Upper lobe of left lung (tissue), 6 donors: ENCODE data around the gene GLIS1. TPM values are rescaled to one million over a fixed set of nuclear protein-coding genes. Genes with fewer than 3 reads are reported as not detected.

ENCODE experiments used
- ATAC-seq, 2 donors: fragments of 200-7000 bp; cut with Tn5 transposase; one replicate each; pipeline ENCODE4 v1.9.1; 2022; ENCODE audit warnings: mild to moderate bottlenecking in 2 of 2, moderate library complexity in 2 of 2; ENCODE audit not compliant: low FRiP score in 2 of 2
- DNase-seq, 2 donors: peaks; one replicate each; pipeline ENCODE4 v3.0.0-alpha.2; 2019 to 2020
- H3K27ac ChIP-seq, 4 donors: fragments of 200-600 bp; sonication (generic); one replicate each; pipeline ENCODE4 v1.5.1; 2016 to 2019
- H3K27me3 ChIP-seq, 4 donors: fragments of 200-600 bp; sonication (generic); one replicate each; pipeline ENCODE4 v1.5.1; 2017 to 2019
- H3K36me3 ChIP-seq, 4 donors: fragments of 200-600 bp; sonication (generic); one replicate each; pipeline ENCODE4 v1.5.1; 2016 to 2019
- H3K4me1 ChIP-seq, 4 donors: fragments of 200-600 bp; sonication (generic); one replicate each; pipeline ENCODE4 v1.5.1; 2018 to 2019
- H3K4me3 ChIP-seq, 4 donors: fragments of 200-600 bp; sonication (generic); one replicate each; pipeline ENCODE4 v1.5.1; 2017 to 2019; ENCODE audit warnings: mild to moderate bottlenecking in 2 of 4, moderate library complexity in 1 of 4
- H3K9me3 ChIP-seq, 4 donors: fragments of 200-600 bp; sonication (generic); one replicate each; pipeline ENCODE4 v1.5.1; 2018 to 2019
- EP300 ChIP-seq, 4 donors: sonication (generic); formaldehyde crosslinking; IDR thresholded peaks; one replicate each; pipeline ENCODE4 v1.5.1; 2017; ENCODE audit warnings: antibody characterized with exemption in 4 of 4, control low read depth in 2 of 4
- POLR2A ChIP-seq, 4 donors: fragments of 450-650 bp; IDR thresholded peaks; one replicate each; pipeline ENCODE4 v1.5.1; 2016 to 2017; ENCODE audit warnings: antibody characterized with exemption in 4 of 4, mild to moderate bottlenecking in 2 of 4
- POLR2AphosphoS5 ChIP-seq, 2 donors: sonication (generic); formaldehyde crosslinking; IDR thresholded peaks; one replicate each; pipeline ENCODE4 v1.5.1; 2017; ENCODE audit warnings: antibody characterized with exemption in 2 of 2
- WGBS, 2 donors: methylation state at CpG; one replicate each; pipeline ENCODE4 v1.1.5; 2017 to 2018; 5-methylcytosine and 5-hydroxymethylcytosine counted together
- total RNA-seq, 6 donors: library from RNA; depleted of rRNA in 4 of 6; stranded (reverse); fragments of >200 nt in 4 of 6; gene quantifications; one replicate each; pipeline versions ENCODE4 v1.1.0 to v1.2.1, GENCODE V29; 2016 to 2021
- TF ChIP-seq, protein P1 (sequence below), 6 experiments: fragments of 450-650 bp in 4 of 6; fragments of 200-600 bp in 2 of 6; sonication (generic) in 2 of 6; IDR thresholded peaks; one replicate each; pipeline ENCODE4 v1.5.1; 2016 to 2019; ENCODE audit warnings: antibody characterized with exemption in 6 of 6
- donor health status: DM: no; HTN: no; CAD: no; lungs with moderate emphysema.
- donor health status: DM: no; HTN: yes; CAD: no; lungs with severe emphysema.

The GLIS1 gene
- total RNA-seq, 6 donors from 2014 or later = 0.26 to 1.0 TPM; not detected in 4

GRCh38 chr1:53545663-53546408 is 193.1 kb downstream of the GLIS1 start:
- 64 to 80% methylated on average over 14 to 17 of the region's 17 CpGs for WGBS, 2 donors
- no peak for DNase-seq

DNA sequence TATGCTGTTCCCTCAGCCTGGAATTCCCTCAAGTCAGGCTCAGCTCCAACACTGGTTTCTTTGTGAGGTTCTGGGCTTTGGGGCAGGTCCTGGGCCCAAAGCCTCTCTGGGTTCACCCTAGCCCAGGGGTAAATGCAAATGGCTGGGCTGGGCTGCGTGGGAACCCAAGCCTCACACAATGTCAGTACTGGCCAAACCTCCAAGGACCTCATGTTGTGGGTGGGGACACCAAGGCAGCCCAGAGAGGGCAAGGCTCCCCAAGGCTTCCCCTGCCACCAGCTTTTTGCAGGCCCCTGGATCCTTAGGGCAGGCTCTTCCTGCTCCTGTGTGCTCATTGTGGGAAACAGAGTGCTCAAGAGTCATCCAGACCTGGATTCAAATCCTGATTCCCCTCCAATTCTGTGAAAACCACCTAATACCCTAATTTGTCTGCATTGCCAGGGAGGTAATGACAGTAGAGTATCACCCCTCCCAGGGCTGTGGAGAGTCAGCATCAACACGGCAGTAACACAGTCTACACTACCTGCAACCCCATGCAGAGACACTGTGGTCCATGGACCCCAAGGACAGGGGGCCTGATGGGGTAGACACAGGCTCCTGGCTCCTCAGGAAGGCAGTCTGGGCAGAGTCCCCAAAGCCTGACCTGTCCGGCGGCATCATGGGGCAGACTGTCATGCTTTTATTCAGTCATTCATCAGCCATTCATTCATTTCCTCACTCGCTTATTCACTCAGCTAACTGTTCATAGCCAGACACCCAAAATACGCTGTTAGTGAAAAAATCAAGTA is 194.0 kb downstream of the GLIS1 start:
- no peaks in the 10 kb centered on the region for H3K9me3 ChIP-seq
- H3K4me3 ChIP-seq = no peak overlapping the region
- peaks cover 3 to 17% (median 9%) of the 10 kb centered on the region in 4 donors for H3K4me1 ChIP-seq
- TF ChIP-seq POLR2AphosphoS5 (IDR thresholded peaks at IDR 0.05) = no peak
- no peak for TF ChIP-seq POLR2A (IDR thresholded peaks at IDR 0.05)
- TF ChIP-seq, protein P1, sequence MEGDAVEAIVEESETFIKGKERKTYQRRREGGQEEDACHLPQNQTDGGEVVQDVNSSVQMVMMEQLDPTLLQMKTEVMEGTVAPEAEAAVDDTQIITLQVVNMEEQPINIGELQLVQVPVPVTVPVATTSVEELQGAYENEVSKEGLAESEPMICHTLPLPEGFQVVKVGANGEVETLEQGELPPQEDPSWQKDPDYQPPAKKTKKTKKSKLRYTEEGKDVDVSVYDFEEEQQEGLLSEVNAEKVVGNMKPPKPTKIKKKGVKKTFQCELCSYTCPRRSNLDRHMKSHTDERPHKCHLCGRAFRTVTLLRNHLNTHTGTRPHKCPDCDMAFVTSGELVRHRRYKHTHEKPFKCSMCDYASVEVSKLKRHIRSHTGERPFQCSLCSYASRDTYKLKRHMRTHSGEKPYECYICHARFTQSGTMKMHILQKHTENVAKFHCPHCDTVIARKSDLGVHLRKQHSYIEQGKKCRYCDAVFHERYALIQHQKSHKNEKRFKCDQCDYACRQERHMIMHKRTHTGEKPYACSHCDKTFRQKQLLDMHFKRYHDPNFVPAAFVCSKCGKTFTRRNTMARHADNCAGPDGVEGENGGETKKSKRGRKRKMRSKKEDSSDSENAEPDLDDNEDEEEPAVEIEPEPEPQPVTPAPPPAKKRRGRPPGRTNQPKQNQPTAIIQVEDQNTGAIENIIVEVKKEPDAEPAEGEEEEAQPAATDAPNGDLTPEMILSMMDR (IDR thresholded peaks at IDR 0.05) = no peak
- TF ChIP-seq EP300 (IDR thresholded peaks at IDR 0.05) = no peak
- no peaks in the 10 kb centered on the region for H3K27me3 ChIP-seq
- H3K36me3 ChIP-seq = no peaks in the 10 kb centered on the region
- WGBS, 2 donors = 86 to 92% methylated on average over 5 to 6 of the region's 6 CpGs
- no peak for ATAC-seq
- no peak overlapping the region for H3K27ac ChIP-seq
- DNase-seq = no peak

More at GRCh38 chr1:53545663-53546408, 193.1 kb downstream of the GLIS1 start:
- Histone ChIP-seq H3K27me3 (no peaks in the 10 kb centered on the region), H3K4me1 (peaks cover 3 to 23% (median 14%) of the 10 kb centered on the region in 4 donors), H3K27ac (no peak overlapping the region), H3K4me3 (no peak overlapping the region), H3K36me3 (no peaks in the 10 kb centered on the region), H3K9me3 (no peaks in the 10 kb centered on the region)
- no peak for ATAC-seq
- TF ChIP-seq POLR2AphosphoS5 (IDR thresholded peaks at IDR 0.05) (no peak), POLR2A (IDR thresholded peaks at IDR 0.05) (no peak), EP300 (IDR thresholded peaks at IDR 0.05) (no peak)
- TF ChIP-seq, protein P1 (IDR thresholded peaks at IDR 0.05) = no peak

DNA sequence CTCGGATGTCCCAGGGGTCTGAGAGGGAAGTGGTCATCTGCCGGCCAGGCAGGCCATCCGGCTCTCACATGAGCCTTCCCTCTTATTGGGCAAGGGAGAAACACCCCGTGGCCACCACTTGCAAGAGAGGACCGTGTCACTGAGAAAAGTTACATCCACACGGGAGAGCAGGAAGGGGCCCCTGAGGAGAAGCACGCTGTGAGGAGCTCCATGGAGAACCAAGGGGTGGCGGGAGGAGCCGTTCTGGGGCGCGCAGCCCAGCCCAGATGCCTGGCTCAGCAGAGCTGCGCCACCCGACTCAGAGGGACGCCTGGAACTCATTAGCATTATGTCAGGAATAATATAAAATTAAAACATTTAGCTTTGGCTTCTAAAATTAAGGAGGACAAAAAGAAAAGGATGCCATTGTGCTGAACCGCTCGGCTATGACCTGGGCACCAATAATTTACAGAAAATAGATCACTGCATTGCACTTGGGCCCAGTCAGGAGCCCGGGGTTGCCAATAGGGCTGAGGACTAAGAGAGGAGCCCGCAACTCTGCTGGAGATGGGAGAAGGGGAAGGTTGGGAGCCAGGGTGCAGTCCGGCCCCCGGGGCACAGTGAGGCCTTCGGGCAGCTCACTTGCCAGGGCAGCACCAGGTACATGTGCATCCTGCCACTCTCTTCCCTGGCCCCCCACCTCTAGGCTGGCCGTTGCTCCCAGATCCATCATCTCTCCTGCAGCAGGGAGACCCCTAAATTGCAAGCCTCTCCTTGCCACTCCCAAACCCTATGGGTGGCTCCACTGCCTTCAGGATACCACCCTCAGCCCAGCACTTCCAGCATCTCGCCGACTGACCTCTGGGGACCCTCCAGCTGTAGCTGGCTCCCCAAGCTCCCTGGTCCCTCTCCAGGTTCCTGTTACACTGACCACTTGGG is 194.9 kb downstream of the GLIS1 start:
- Histone ChIP-seq H3K27ac (no peak overlapping the region), H3K9me3 (no peaks in the 10 kb centered on the region), H3K4me1 (peaks cover 0 to 11% (median 4%) of the 10 kb centered on the region in 4 donors), H3K36me3 (no peaks in the 10 kb centered on the region), H3K4me3 (no peak overlapping the region), H3K27me3 (no peaks in the 10 kb centered on the region)
- 84 to 85% methylated on average over 24 of the region's 24 CpGs for WGBS, 2 donors
- no peak for DNase-seq
- ATAC-seq = no peak
- TF ChIP-seq POLR2AphosphoS5 (IDR thresholded peaks at IDR 0.05) = no peak
- TF ChIP-seq EP300 (IDR thresholded peaks at IDR 0.05) = no peak
- TF ChIP-seq, protein P1 (IDR thresholded peaks at IDR 0.05) = no peak
- no peak for TF ChIP-seq POLR2A (IDR thresholded peaks at IDR 0.05)

GRCh38 chr1:53543130-53543777 is 195.7 kb downstream of the GLIS1 start:
- Histone ChIP-seq H3K36me3 (no peaks in the 10 kb centered on the region), H3K27me3 (no peaks in the 10 kb centered on the region), H3K9me3 (no peaks in the 10 kb centered on the region), H3K27ac (no peak overlapping the region), H3K4me1 (peaks cover 0 to 3% (median under 1%) of the 10 kb centered on the region in 4 donors), H3K4me3 (no peak overlapping the region)
- no peak for ATAC-seq
- DNase-seq = no peak
- WGBS, 2 donors = 87 to 92% methylated on average over 14 of the region's 14 CpGs
- TF ChIP-seq, protein P1 (IDR thresholded peaks at IDR 0.05) = no peak
- no peak for TF ChIP-seq POLR2AphosphoS5 (IDR thresholded peaks at IDR 0.05)
- TF ChIP-seq EP300 (IDR thresholded peaks at IDR 0.05) = no peak
- TF ChIP-seq POLR2A (IDR thresholded peaks at IDR 0.05) = no peak
